ENCODE data around the gene EIF3M.
"Not testable (repeated sequence)": the region's sequence is repeated elsewhere in the genome, so short reads cannot be mapped to it uniquely, and the experiment has no call there.

EIF3M gene

GRCh38 chr11:32594272-32594671 lies 10.6 kb downstream of the EIF3M start:
- DNase-seq (ENCODE audit: low read depth in 2 of 2, low spot score in 1 of 2), result no peak

- DNase-seq (ENCODE audit: low read depth in 2 of 2, low spot score in 1 of 2), result not testable (repeated sequence)
Observed at GRCh38 chr11:32596114-32596513, 12.5 kb downstream of the EIF3M start.

GRCh38 chr11:32597921-32598320 lies 14.3 kb downstream of the EIF3M start:
- no peak for DNase-seq (ENCODE audit: low read depth in 2 of 2, low spot score in 1 of 2)

- no peak for DNase-seq (ENCODE audit: low read depth in 2 of 2, low spot score in 1 of 2)
Observed at GRCh38 chr11:32602657-32603415, 19.2 kb downstream of the EIF3M start.

- no peak for DNase-seq (ENCODE audit: low read depth in 2 of 2, low spot score in 1 of 2)
Observed at GRCh38 chr11:32606220-32606619, 22.6 kb downstream of the EIF3M start.

GRCh38 chr11:32608826-32609225 lies 25.2 kb downstream of the EIF3M start:
- DNase-seq (ENCODE audit: low read depth in 2 of 2, low spot score in 1 of 2), result not testable (repeated sequence)

GRCh38 chr11:32610797-32611352 lies 27.2 kb downstream of the EIF3M start:
- DNase-seq (ENCODE audit: low read depth in 2 of 2, low spot score in 1 of 2), result no peak

GRCh38 chr11:32613500-32614151 lies 30.0 kb downstream of the EIF3M start:
- no peak for DNase-seq (ENCODE audit: low read depth in 2 of 2, low spot score in 1 of 2)

- no peak for DNase-seq (ENCODE audit: low read depth in 2 of 2, low spot score in 1 of 2)
Observed at GRCh38 chr11:32615422-32615821, 31.8 kb downstream of the EIF3M start.

- DNase-seq (ENCODE audit: low read depth in 2 of 2, low spot score in 1 of 2), result no peak
Observed at GRCh38 chr11:32616903-32617302, 33.3 kb downstream of the EIF3M start.

- no peak for DNase-seq (ENCODE audit: low read depth in 2 of 2, low spot score in 1 of 2)
Observed at GRCh38 chr11:32630844-32631243, 47.2 kb downstream of the EIF3M start.

- DNase-seq (ENCODE audit: low read depth in 2 of 2, low spot score in 1 of 2), result no peak
Observed at GRCh38 chr11:32635819-32636218, 52.2 kb downstream of the EIF3M start.

- no peak for DNase-seq (ENCODE audit: low read depth in 2 of 2, low spot score in 1 of 2)
Observed at GRCh38 chr11:32641361-32641760, 57.7 kb downstream of the EIF3M start.

- no peak for DNase-seq (ENCODE audit: low read depth in 2 of 2, low spot score in 1 of 2)
Observed at GRCh38 chr11:32643526-32643925, 59.9 kb downstream of the EIF3M start.

Measured in stimulated activated CD8-positive, alpha-beta memory T cell treated with anti-CD3 and anti-CD28 coated beads, Interleukin-4, amount 100 ng/mL, for 1 hour (primary cell).